NT2/D1 (cell line): ENCODE data around the gene POLE.

ENCODE experiments used
- SUZ12 ChIP-seq: IDR thresholded peaks from 2 replicates; pipeline ENCODE4 v1.6.1; 2011; ENCODE audit not compliant: insufficient read length, insufficient read depth; ENCODE audit errors: extremely low read depth
- YY1 ChIP-seq: IDR thresholded peaks from 2 replicates; pipeline ENCODE4 v1.6.1; 2011; ENCODE audit not compliant: insufficient read length, insufficient read depth
- ZNF274 ChIP-seq: IDR thresholded peaks from 2 replicates; pipeline ENCODE4 v1.6.1; 2011; ENCODE audit warnings: mild to moderate bottlenecking, low read depth, low read length

DNA sequence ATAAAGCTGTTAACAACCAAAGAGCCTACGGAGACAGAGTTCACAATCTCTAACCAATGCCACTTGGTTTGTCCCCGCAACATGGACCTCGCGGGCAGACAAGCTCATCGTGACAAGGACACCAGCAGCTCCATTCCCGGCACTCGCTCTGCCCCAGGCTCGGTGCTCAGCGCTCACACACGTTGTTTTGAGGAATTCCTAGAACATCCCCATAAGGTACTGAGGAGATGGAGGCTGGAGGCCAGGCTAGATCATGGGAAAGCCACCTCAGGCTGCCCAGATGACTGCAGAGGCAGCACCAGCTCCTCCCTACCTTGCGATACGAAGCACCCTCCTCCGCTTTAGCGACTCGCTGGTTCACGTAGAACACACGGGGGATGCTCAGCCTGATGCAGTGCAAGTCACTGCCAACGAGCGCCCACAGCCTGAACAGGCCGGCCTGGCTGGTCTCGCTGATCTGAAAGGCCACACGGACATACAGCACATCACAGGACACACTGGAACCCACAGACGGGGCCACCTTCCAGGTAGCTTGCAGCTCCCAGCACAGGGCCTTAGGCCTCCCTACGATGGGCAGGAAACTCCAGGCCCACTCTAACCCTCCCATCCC, 38.4 kb downstream of the POLE start:
- no peak for TF ChIP-seq YY1
- no peak for TF ChIP-seq ZNF274
- TF ChIP-seq SUZ12, result no peak
